Endothelial cell of umbilical vein (primary cell): Measurements from ENCODE around the gene ANAPC2. TPM values are rescaled to one million over a fixed set of nuclear protein-coding genes. Genes with fewer than 3 reads are reported as not detected.

Experiments used
- BruUV-seq: library from RNA; stranded (reverse); fragments of 400-500 nt; replicated peaks from 2 replicates; lab custom pipeline; 2021; lab: Mats Ljungman, UMichigan
- CTCF ChIA-PET: fragments of 300-600, 350-600 bp; sonication (Branson Sonifier 250); formaldehyde crosslinking; loops from one replicate; lab custom pipeline; 2021; ENCODE audit warnings: antibody characterized with exemption, inconsistent platforms; lab: Charles Lee
- POLR2A ChIA-PET: fragments of 300-600, 350-600 bp; sonication (Branson Sonifier 250); formaldehyde crosslinking; loops from one replicate; lab custom pipeline; 2021; ENCODE audit warnings: antibody characterized with exemption, inconsistent platforms; lab: Charles Lee
- DNase-seq: peaks from one replicate; pipeline ENCODE4 v3.0.0-alpha.2; 2011; ENCODE audit warnings: low read depth, low spot score
- FAIRE-seq: peaks from 2 replicates; lab custom pipeline; 2011; peaks lifted over from hg19 to GRCh38; lab: Jason Lieb, UNC
- H2AFZ ChIP-seq: 2 replicates; pipeline ENCODE4 v1.6.0; 2012; ENCODE audit warnings: low read depth, low read length, control low read depth, inconsistent platforms
- H3K27ac ChIP-seq: 2 replicates; pipeline ENCODE4 v1.5.1; 2011; ENCODE audit warnings: low read depth, mild to moderate bottlenecking, control low read depth, low read length, moderate library complexity; ENCODE audit not compliant: insufficient read depth
- H3K27me3 ChIP-seq, 2 experiments: 2 replicates each; pipeline versions ENCODE4 v1.6.0 to v1.6.1; 2011; ENCODE audit warnings: low read length in 2 of 2, mixed read lengths in 1 of 2; ENCODE audit not compliant: control insufficient read depth in 2 of 2, insufficient read depth in 2 of 2
- H3K36me3 ChIP-seq, 2 experiments: 2 replicates in 1 of 2; 3 replicates in 1 of 2; pipeline ENCODE4 v1.5.1; 2011; ENCODE audit warnings: low read length in 2 of 2, mild to moderate bottlenecking in 1 of 2, moderate library complexity in 1 of 2; ENCODE audit not compliant: control insufficient read depth in 2 of 2, insufficient read depth in 2 of 2; ENCODE audit errors: extremely low read depth in 1 of 2
- H3K4me1 ChIP-seq: 3 replicates; pipeline ENCODE4 v1.5.1; 2011; ENCODE audit warnings: mild to moderate bottlenecking, low read length; ENCODE audit not compliant: control insufficient read depth, insufficient read depth; ENCODE audit errors: extremely low read depth
- H3K4me2 ChIP-seq: 2 replicates; pipeline ENCODE4 v1.6.1; 2011; ENCODE audit warnings: low read length, control low read depth, mixed read lengths; ENCODE audit not compliant: insufficient read depth
- H3K4me3 ChIP-seq, 3 experiments: fragments of 200-600 bp in 1 of 3; sonication (generic), shearing (Covaris generic) in 1 of 3; replicated peaks in 1 of 3; 2 replicates each; pipeline ENCODE4 v1.5.1; 2011 to 2016; ENCODE audit warnings: control low read depth in 3 of 3, low read length in 3 of 3, mild to moderate bottlenecking in 2 of 3, inconsistent platforms in 1 of 3, low read depth in 1 of 3, moderate library complexity in 1 of 3; ENCODE audit not compliant: insufficient read depth in 1 of 3
- H3K79me2 ChIP-seq: 2 replicates; pipeline ENCODE4 v1.6.0; 2012; ENCODE audit warnings: low read length, inconsistent platforms; ENCODE audit not compliant: control insufficient read depth, insufficient read depth
- H3K9ac ChIP-seq: replicated peaks from 2 replicates; pipeline ENCODE3; 2011; ENCODE audit warnings: low read length, control low read depth; ENCODE audit not compliant: insufficient read depth; ENCODE audit errors: extremely low read depth
- H3K9me1 ChIP-seq: replicated peaks from 3 replicates; pipeline ENCODE4 v1.6.0; 2011; ENCODE audit warnings: mild to moderate bottlenecking, low read length; ENCODE audit not compliant: control insufficient read depth, insufficient read depth; ENCODE audit errors: extremely low read depth
- H3K9me3 ChIP-seq: replicated peaks from 2 replicates; pipeline ENCODE4 v1.5.1; 2012; ENCODE audit warnings: low read length, inconsistent platforms; ENCODE audit not compliant: control insufficient read depth, insufficient read depth
- H4K20me1 ChIP-seq: replicated peaks from 2 replicates; pipeline ENCODE3; 2011; ENCODE audit warnings: mild to moderate bottlenecking, low read length; ENCODE audit not compliant: control insufficient read depth, insufficient read depth; ENCODE audit errors: extremely low read depth
- CTCF ChIP-seq, 2 donors: IDR thresholded peaks; 1 replicate in 1 of 2; 2 replicates in 1 of 2; pipeline ENCODE4 v1.5.1; 2011; ENCODE audit warnings: low read length in 2 of 2, mild to moderate bottlenecking in 2 of 2, moderate library complexity in 2 of 2, control low read depth in 1 of 2, inconsistent platforms in 1 of 2, low read depth in 1 of 2; ENCODE audit not compliant: insufficient read depth in 1 of 2; ENCODE audit errors: extremely low read depth in 1 of 2
- EZH2 ChIP-seq: IDR thresholded peaks from 2 replicates; pipeline ENCODE4 v1.6.1; 2012; ENCODE audit warnings: borderline replicate concordance, low read depth, mild to moderate bottlenecking, moderate library complexity, low read length, inconsistent platforms; ENCODE audit not compliant: severe bottlenecking
- FOS ChIP-seq: IDR thresholded peaks from 2 replicates; pipeline ENCODE4 v1.6.1; 2011; ENCODE audit warnings: mild to moderate bottlenecking, low read length, moderate library complexity, borderline replicate concordance; ENCODE audit not compliant: insufficient read depth
- GATA2 ChIP-seq: IDR thresholded peaks from 2 replicates; pipeline ENCODE4 v1.7.0; 2011; ENCODE audit warnings: low read depth, mild to moderate bottlenecking, moderate library complexity, mixed read lengths, low read length; ENCODE audit not compliant: insufficient read length, insufficient read depth
- JUN ChIP-seq: IDR thresholded peaks from 2 replicates; pipeline ENCODE4 v1.6.1; 2011; ENCODE audit warnings: borderline replicate concordance, low read depth; ENCODE audit not compliant: insufficient read length, insufficient read depth
- MAX ChIP-seq: IDR thresholded peaks from 2 replicates; pipeline ENCODE4 v1.6.1; 2011; ENCODE audit not compliant: insufficient read depth, insufficient read length
- MYC ChIP-seq: IDR thresholded peaks from one replicate; pipeline ENCODE4 v1.6.1; 2011; ENCODE audit warnings: mild to moderate bottlenecking, low read depth, low read length
- POLR2A ChIP-seq: IDR thresholded peaks from 2 replicates; pipeline ENCODE4 v1.6.1; 2012; ENCODE audit warnings: low read depth, mild to moderate bottlenecking, control low read depth, low read length
- POLR2AphosphoS5 ChIP-seq: IDR thresholded peaks from 2 replicates; pipeline ENCODE4 v1.6.1; 2012; ENCODE audit warnings: low read depth, mild to moderate bottlenecking, control low read depth, low read length, moderate library complexity; ENCODE audit not compliant: insufficient read depth
- dilution Hi-C: fragments of 300-500 bp; cut with MboI; formaldehyde crosslinking; loops from one replicate; pipeline ENCODE4 v1.15.0; 2019; ENCODE audit warnings: low sequenced_read_pairs; ENCODE audit not compliant: extremely low pct_ligation_motif_present
- intact Hi-C: fragments of 100-400 bp; cut with micrococcal nuclease; formaldehyde crosslinking; loops from one replicate; pipeline ENCODE4 v1.10.0; 2022
- polyA plus RNA-seq, 4 experiments: library from polyadenylated mRNA; depleted of rRNA in 3 of 4; stranded (reverse) in 3 of 4; unstranded in 1 of 4; fragments of >200 nt; gene quantifications; 2 replicates each; pipeline versions ENCODE4 v1.2.1 to v1.2.3, GENCODE V29; 2011 to 2012; ENCODE audit warnings: missing spikeins in 1 of 4
- total RNA-seq: library from RNA; stranded (reverse); gene quantifications from 2 replicates; pipeline ENCODE4 v1.2.3, GENCODE V29; 2021

Gene ANAPC2
- total and polyA plus RNA-seq, 2 donors (not counting 3 experiments of a cell fraction or from before 2014, with no cell fraction given) = 44.8 to 69.2 TPM

- no peaks in the 10 kb centered on the region for H4K20me1 ChIP-seq
- FAIRE-seq (no peak), DNase-seq (no peak)
- dilution Hi-C loops (no loop called here), intact Hi-C loops (no loop called here)
- H3K9me1 ChIP-seq = no peaks in the 10 kb centered on the region
- H3K4me3 ChIP-seq = no peak overlapping the region
- no peak overlapping the region for H3K9ac ChIP-seq
- no TSS peak for BruUV-seq
- no peaks in the 10 kb centered on the region for H3K9me3 ChIP-seq
- no peak overlapping the region for H3K27ac ChIP-seq
- H3K27me3 ChIP-seq = no peaks in the 10 kb centered on the region
- ChIA-PET POLR2A (interaction anchor here (0.6 kb wide), 1 partner anchor 171 kb away, joined by 8 read pairs; no protein-coding TSS in a partner anchor), CTCF (interaction anchor here (0.7 to 2.1 kb wide), 4 partner anchors 11 to 41 kb away, joined by 3 to 8 read pairs (median 4); partner anchors contain the start of genes ANAPC2 and SSNA1)
- H3K79me2 ChIP-seq = no peaks in the 10 kb centered on the region
- TF ChIP-seq POLR2A (no peak), CTCF (IDR thresholded peaks at IDR 0.05; ENCODE audit: extremely low read depth in 1 of 2, insufficient read depth in 1 of 2, low read depth in 1 of 2, low read length in 2 of 2) (no peak), MYC (no peak), JUN (no peak), MAX (no peak), GATA2 (no peak), POLR2AphosphoS5 (no peak), FOS (no peak), EZH2 (no peak)
- H3K4me2 ChIP-seq = no peak overlapping the region
- peaks cover 7% of the 10 kb centered on the region for H3K4me1 ChIP-seq
- peaks cover 0 to 4% of the 10 kb centered on the region in 2 experiments for H3K36me3 ChIP-seq
- H2AFZ ChIP-seq = no peak overlapping the region
These were observed 29.2 kb upstream of the ANAPC2 start for GRCh38 chr9:137217276-137218211.
